Stimulated activated CD8-positive, alpha-beta memory T cell treated with anti-CD3 and anti-CD28 coated beads, Interleukin-12 subunit alpha, Interleukin-12 subunit beta, amount 100 ng/mL, for 1 hour (primary cell): ENCODE data around the gene BBS1.
"Not testable (repeated sequence)": the region's sequence is repeated elsewhere in the genome, so short reads cannot be mapped to it uniquely, and the experiment has no call there.

Experiments used
- DNase-seq: peaks from one replicate; pipeline ENCODE4 v3.0.0-alpha.2; 2020; ENCODE audit warnings: low read depth

BBS1 gene

DNA sequence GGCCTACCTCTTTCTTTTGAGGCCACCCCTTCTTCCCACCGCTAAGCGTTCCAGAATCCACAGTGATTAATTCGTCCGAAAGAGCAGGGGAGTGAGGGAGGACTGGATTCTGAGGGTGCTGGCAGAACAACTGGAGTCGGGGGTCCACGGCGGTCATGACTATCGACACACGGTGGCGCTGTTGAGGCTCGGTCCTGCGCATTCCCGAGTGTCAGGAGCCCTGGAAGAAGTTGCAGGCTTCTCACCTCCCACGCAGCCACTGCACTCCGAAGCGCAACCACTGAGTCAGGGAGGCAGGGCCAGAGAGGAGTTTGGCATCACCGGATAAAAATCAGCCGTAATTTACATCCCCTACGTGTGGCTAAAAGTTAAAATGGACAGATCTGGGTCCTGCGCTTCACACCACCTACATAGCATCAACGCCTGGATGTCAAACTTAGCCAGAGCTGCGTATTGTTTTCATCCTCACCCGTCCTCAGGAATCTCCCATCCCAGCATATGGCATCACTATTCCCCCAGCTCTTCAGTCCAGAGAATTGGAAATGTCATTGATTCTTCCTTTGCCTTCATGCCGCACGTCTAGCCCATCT is 68.7 kb downstream of the BBS1 start:
- DNase-seq: peak; percentile 73

DNA sequence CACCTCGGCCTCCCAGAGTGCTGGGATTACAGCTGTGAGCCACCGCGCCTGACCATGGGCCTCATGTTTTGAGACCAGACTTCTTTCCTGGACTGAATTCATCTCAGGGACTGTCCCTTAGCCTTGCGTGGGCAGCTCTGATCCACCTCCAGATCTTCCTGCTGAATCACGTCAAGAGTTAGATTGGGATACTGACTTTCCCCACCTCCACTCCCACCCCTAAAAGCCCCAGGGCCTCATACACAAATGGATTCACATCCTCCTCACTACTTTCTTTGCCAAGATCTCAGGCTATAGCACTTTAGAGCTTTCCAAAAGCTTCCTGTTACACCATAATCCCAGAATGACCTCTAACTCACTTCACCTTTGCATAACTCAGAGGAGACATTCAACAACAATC is 70.4 kb downstream of the BBS1 start:
- DNase-seq: no peak

- no peak for DNase-seq
Observed at GRCh38 chr11:66581261-66581660, 70.8 kb downstream of the BBS1 start.

DNA sequence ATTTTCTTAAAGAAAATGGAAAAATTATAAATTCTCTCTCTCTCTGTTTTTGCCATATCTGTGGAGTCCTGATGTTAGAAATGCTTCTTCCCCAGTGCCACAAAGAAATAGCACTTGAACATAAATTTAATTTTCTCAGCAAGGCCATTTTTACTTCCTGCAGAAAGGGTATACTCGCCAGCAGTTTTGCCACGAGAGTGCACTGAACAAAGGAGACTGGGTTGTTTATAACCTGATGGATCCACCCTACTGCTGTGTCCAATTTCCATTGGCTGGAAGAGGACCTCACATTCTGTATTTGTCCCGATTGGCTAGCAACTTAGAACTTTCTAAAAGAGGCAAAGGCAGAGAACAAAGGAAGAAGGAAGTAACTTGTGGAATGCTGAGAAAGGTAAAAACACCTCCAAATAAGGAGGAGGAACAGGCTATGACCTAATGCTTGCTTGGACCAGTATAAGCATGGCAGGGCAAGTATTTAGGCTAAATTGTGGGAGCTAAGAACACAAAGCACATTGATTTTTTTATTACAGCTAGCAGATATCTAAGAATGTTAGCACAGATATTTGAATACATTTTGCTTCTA is 72.2 kb downstream of the BBS1 start:
- not testable (repeated sequence) for DNase-seq
